Psoas muscle (tissue), 8 donors: ENCODE measurements around the gene GLTPD2. TPM values are rescaled to one million over a fixed set of nuclear protein-coding genes. Genes with fewer than 3 reads are reported as not detected.

Experiments used
- ATAC-seq, 4 donors: fragments of 200-7000 bp; cut with Tn5 transposase; one replicate each; pipeline ENCODE4 v1.9.1; 2020; ENCODE audit warnings: moderate library complexity in 3 of 4, mild to moderate bottlenecking in 2 of 4
- DNase-seq, 2 donors: peaks; one replicate each; pipeline ENCODE4 v3.0.0-alpha.2; 2020
- H3K27ac ChIP-seq: fragments of 200-600 bp; one replicate; pipeline ENCODE4 v1.8.0; 2022
- H3K27me3 ChIP-seq, 3 donors: fragments of 200-600 bp in 1 of 3; one replicate each; pipeline versions ENCODE4 v1.6.1 to v1.8.0; 2013 to 2022; ENCODE audit warnings: low read length in 2 of 3, mild to moderate bottlenecking in 2 of 3, moderate library complexity in 1 of 3; ENCODE audit not compliant: insufficient read depth in 3 of 3
- H3K36me3 ChIP-seq, 2 donors: fragments of 200-600 bp in 1 of 2; one replicate each; pipeline versions ENCODE4 v1.6.1 to v1.8.0; 2013 to 2022; ENCODE audit warnings: low read depth in 1 of 2, mild to moderate bottlenecking in 1 of 2, moderate library complexity in 1 of 2; ENCODE audit not compliant: insufficient read depth in 1 of 2
- H3K4me1 ChIP-seq: fragments of 200-600 bp; one replicate; pipeline ENCODE4 v1.8.0; 2022
- H3K4me3 ChIP-seq: fragments of 200-600 bp; one replicate; pipeline ENCODE4 v1.8.0; 2022; ENCODE audit warnings: mild to moderate bottlenecking
- H3K9me3 ChIP-seq: fragments of 200-600 bp; one replicate; pipeline ENCODE4 v1.8.0; 2022
- CTCF ChIP-seq: fragments of 200-600 bp; IDR thresholded peaks from one replicate; pipeline ENCODE4 v1.8.0; 2022; ENCODE audit warnings: antibody characterized with exemption
- WGBS, 3 donors: extraction: QIAGEN DNeasy Blood & Tissue Kit; methylation state at CpG; one replicate each; pipeline versions ENCODE4 v1.1.6 to v1.1.7; 2013; 5-methylcytosine and 5-hydroxymethylcytosine counted together
- intact Hi-C, 2 donors: fragments of 100-400 bp; cut with DNase I; formaldehyde crosslinking; loops; one replicate each; pipeline versions ENCODE4 v1.11.0 to v1.14.2; 2022
- long read RNA-seq, 2 donors: library from polyadenylated mRNA; unstranded; transcript quantifications; one replicate each; pipeline ENCODE4 v2.0.0, GENCODE V29; 2021
- polyA plus RNA-seq, 3 donors: library from polyadenylated mRNA; stranded (reverse); fragments of 200-250 nt; gene quantifications; one replicate each; pipeline ENCODE4 v1.2.3, GENCODE V29; 2013
- total RNA-seq, 4 donors: library from RNA; stranded (reverse); fragmentation: NEBNext Ultra II Directional in 2 of 4; extraction: Animal tissue kit (Norgen Biotek cat#: 25700) in 2 of 4; gene quantifications; one replicate each; pipeline versions ENCODE4 v1.2.1 to v1.2.4, GENCODE V29; 2021 to 2023
- donor health status: healthy with polysubstance abuse.
- donor health status: DM: no; HTN: no; CAD: no; lungs with moderate emphysema.
- donor health status: Bipolar disorder and iron deficiency.
- donor health status: healthy.
- donor health status: DM: yes; HTN: yes; CAD: no.
- donor health status: DM: no; HTN: no; CAD: no.
- donor health status: DM: no; HTN: no; CAD: no.
- donor health status: DM: yes; HTN: yes; CAD: no.

The GLTPD2 gene
- total RNA-seq (not detected), polyA plus RNA-seq (not detected)
- long read RNA-seq, donor 1, result 0 reads
- long read RNA-seq, donor 2, result 0 reads

- Histone ChIP-seq H3K27me3 (peaks cover 0 to 23% (median 5%) of the 10 kb centered on the region in 3 donors), H3K4me3 (peak within 1 kb of the TSS; percentile 82), H3K27ac (peak within 1 kb of the TSS; percentile 90), H3K36me3 (no peaks in the 10 kb centered on the region), H3K4me1 (peaks cover 26% of the 10 kb centered on the region), H3K9me3 (no peaks in the 10 kb centered on the region)
- 48 to 50% (median 49%) methylated on average over 60 to 62 of the region's 62 CpGs for WGBS, 3 donors
- ATAC-seq (no peak), DNase-seq (no peak)
- no peak for TF ChIP-seq CTCF
- intact Hi-C loops, result no loop called here
Measured at GRCh38 chr17:4788807-4789700, at the start of gene GLTPD2. Gene GLTPD2 (plus strand): TSS chr17:4788964. CDS start chr17:4789012, 48 bp downstream.

GRCh38 chr17:4739122-4740024 lies 49.4 kb upstream of the GLTPD2 start, which contains the start of the genes CXCL16 and ZMYND15:
Gene CXCL16 (minus strand): TSS chr17:4739928. CDS start chr17:4739339, 589 bp downstream.
Gene ZMYND15 (plus strand): TSS chr17:4739833. CDS start chr17:4740549, 716 bp downstream.
- Histone ChIP-seq H3K36me3 (no peaks in the 10 kb centered on the region), H3K27ac (no peak within 1 kb of the TSS), H3K27me3 (peaks cover 0 to 59% (median 13%) of the 10 kb centered on the region in 3 donors), H3K4me1 (peaks cover 7% of the 10 kb centered on the region), H3K4me3 (peak within 1 kb of the TSS; percentile 92), H3K9me3 (no peaks in the 10 kb centered on the region)
- intact Hi-C loops, result loop anchor here in 1 of 2 donors (5.0 kb wide), 1 partner anchor 148 kb away; no protein-coding TSS in a partner anchor
- DNase-seq (peak; percentile 57 to 72), ATAC-seq (peak; percentile 53 to 76 (median 69))
- TF ChIP-seq CTCF, result no peak
- 0 to 1% (median 0%) methylated on average over 67 to 100 of the region's 100 CpGs for WGBS, 3 donors

GRCh38 chr17:4740025-4740351 lies 48.8 kb upstream of the GLTPD2 start:
- H3K27me3 ChIP-seq, result peaks cover 0 to 65% (median 19%) of the 10 kb centered on the region in 3 donors
- no peaks in the 10 kb centered on the region for H3K36me3 ChIP-seq
- H3K4me1 ChIP-seq, result peaks cover 7% of the 10 kb centered on the region
- TF ChIP-seq CTCF, result no peak
- intact Hi-C loops, result no loop called here
- H3K9me3 ChIP-seq, result no peaks in the 10 kb centered on the region
- H3K4me3 ChIP-seq, result peak overlapping the region; percentile 92
- no peak for DNase-seq
- H3K27ac ChIP-seq, result no peak overlapping the region
- WGBS, 3 donors, result 7 to 11% (median 11%) methylated on average over 7 to 13 of the region's 13 CpGs
- ATAC-seq, result no peak

- TF ChIP-seq CTCF, result no peak
- no peak overlapping the region for H3K27ac ChIP-seq
- H3K4me1 ChIP-seq, result peaks cover 7% of the 10 kb centered on the region
- DNase-seq (no peak), ATAC-seq (no peak)
- WGBS, 3 donors, result 92 to 96% (median 95%) methylated on average over 8 of the region's 8 CpGs
- H3K4me3 ChIP-seq, result no peak overlapping the region
- H3K27me3 ChIP-seq, result peaks cover 0 to 71% (median 24%) of the 10 kb centered on the region in 3 donors
- H3K9me3 ChIP-seq, result no peaks in the 10 kb centered on the region
- intact Hi-C loops, result no loop called here
- H3K36me3 ChIP-seq, result no peaks in the 10 kb centered on the region
Measured at GRCh38 chr17:4740584-4740983, 48.2 kb upstream of the GLTPD2 start.
